HepG2 (cell line): Measurements from ENCODE around the gene USP32. TPM values are rescaled to one million over a fixed set of nuclear protein-coding genes. Genes with fewer than 3 reads are reported as not detected.

Source experiments
- ATAC-seq: fragments of 200-7000 bp; cut with Tn5 transposase; 3 replicates; pipeline ENCODE4 v1.9.1; 2020; ENCODE audit warnings: mild to moderate bottlenecking, moderate library complexity
- BruUV-seq: library from RNA; stranded (reverse); fragments of 400-500 nt; replicated peaks from 2 replicates; lab custom pipeline; 2021; lab: Mats Ljungman, UMichigan
- CTCF ChIA-PET: fragments of 300-600 bp; formaldehyde crosslinking; extraction: SDS; loops from one replicate; lab custom pipeline; 2021; ENCODE audit warnings: low total read pairs, inconsistent platforms, low intra/inter-chr PET ratio; lab: Yijun Ruan, JAX
- POLR2A ChIA-PET: fragments of 350-600 bp; sonication (Branson Sonifier 250); formaldehyde crosslinking; loops from one replicate; lab custom pipeline; 2020; ENCODE audit warnings: antibody characterized with exemption, inconsistent platforms; lab: Yijun Ruan, JAX
- DNase-seq: peaks from one replicate; pipeline ENCODE4 v3.0.0-alpha.2; 2015; ENCODE audit warnings: low spot score
- FAIRE-seq: peaks from 3 replicates; lab custom pipeline; 2011; peaks lifted over from hg19 to GRCh38; lab: Jason Lieb, UNC
- H2AFZ ChIP-seq: one replicate; pipeline ENCODE4 v1.6.1; 2011; ENCODE audit warnings: low read length, inconsistent platforms
- H3K27ac ChIP-seq: fragments of 300-600 bp; 3 replicates; pipeline ENCODE4 v1.8.0; 2011; ENCODE audit warnings: mixed run types, mild to moderate bottlenecking, mixed read lengths, low read length, inconsistent platforms; ENCODE audit not compliant: insufficient read depth; ENCODE audit errors: extremely low read length
- H3K27me3 ChIP-seq, 2 experiments: fragments of 200-600 bp in 1 of 2; 2 replicates in 1 of 2; 3 replicates in 1 of 2; pipeline versions ENCODE4 v1.6.0 to v1.8.0; 2011; ENCODE audit warnings: low read length in 2 of 2, mild to moderate bottlenecking in 2 of 2, moderate library complexity in 2 of 2, inconsistent platforms in 1 of 2; ENCODE audit not compliant: insufficient read depth in 2 of 2, control insufficient read depth in 1 of 2
- H3K36me3 ChIP-seq, 2 experiments: fragments of 200-600 bp in 1 of 2; replicated peaks in 1 of 2; 2 replicates in 1 of 2; 3 replicates in 1 of 2; pipeline versions ENCODE4 v1.5.1 to v1.8.0; 2011; ENCODE audit warnings: low read length in 2 of 2, inconsistent platforms in 1 of 2; ENCODE audit not compliant: insufficient read depth in 2 of 2, control insufficient read depth in 1 of 2
- H3K4me1 ChIP-seq: 2 replicates; pipeline ENCODE4 v1.5.1; 2012; ENCODE audit warnings: low read length, inconsistent platforms; ENCODE audit not compliant: insufficient read depth
- H3K4me2 ChIP-seq: 2 replicates; pipeline ENCODE4 v1.6.0; 2011; ENCODE audit warnings: low read depth, low read length, inconsistent platforms
- H3K4me3 ChIP-seq, 3 experiments: fragments of 200-600 bp in 1 of 3; sonication (generic), shearing (Covaris generic) in 1 of 3; replicated peaks in 1 of 3; 2 replicates each; pipeline ENCODE4 v1.5.1; 2011 to 2016; ENCODE audit warnings: low read length in 3 of 3, inconsistent platforms in 2 of 3, low read depth in 2 of 3, mild to moderate bottlenecking in 2 of 3, control low read depth in 1 of 3, mixed read lengths in 1 of 3; ENCODE audit not compliant: insufficient read depth in 1 of 3
- H3K79me2 ChIP-seq: one replicate; pipeline ENCODE4 v1.6.1; 2011; ENCODE audit warnings: low read length, inconsistent platforms; ENCODE audit not compliant: insufficient read depth
- H3K9ac ChIP-seq: 2 replicates; pipeline ENCODE4 v1.6.0; 2011; ENCODE audit warnings: mild to moderate bottlenecking, low read depth, low read length, inconsistent platforms; ENCODE audit not compliant: insufficient read depth
- H3K9me3 ChIP-seq: 2 replicates; pipeline ENCODE4 v1.5.1; 2012; ENCODE audit warnings: mild to moderate bottlenecking, low read length
- H4K20me1 ChIP-seq: 2 replicates; pipeline ENCODE4 v1.6.0; 2011; ENCODE audit warnings: inconsistent platforms, mild to moderate bottlenecking, low read length, moderate library complexity; ENCODE audit not compliant: insufficient read depth
- ADNP ChIP-seq: sonication (generic); formaldehyde crosslinking; IDR thresholded peaks from 2 replicates; pipeline ENCODE4 v1.4.0; 2020; ENCODE audit warnings: missing genetic modification reagents
- ARNT ChIP-seq: fragments of 450-650 bp; IDR thresholded peaks from 2 replicates; pipeline ENCODE4 v1.6.1; 2017
- GABPA ChIP-seq, 2 experiments: IDR thresholded peaks; 2 replicates each; pipeline ENCODE4 v1.6.1; 2011 to 2016; ENCODE audit warnings: low read depth in 2 of 2, low read length in 1 of 2, missing biosample characterization in 1 of 2, missing genetic modification characterization in 1 of 2
- HDAC6 ChIP-seq: fragments of 200-600 bp; sonication (generic); IDR thresholded peaks from 2 replicates; pipeline ENCODE4 v1.7.0; 2017; ENCODE audit warnings: mild to moderate bottlenecking, antibody characterized with exemption, low read length, low read depth
- IKZF4 ChIP-seq: sonication (generic); formaldehyde crosslinking; IDR thresholded peaks from 2 replicates; pipeline ENCODE4 v1.5.1; 2020; ENCODE audit warnings: borderline replicate concordance, mild to moderate bottlenecking, low read depth, missing genetic modification reagents; ENCODE audit errors: not compliant biosample characterization
- NCOA5 ChIP-seq: sonication (generic); formaldehyde crosslinking; IDR thresholded peaks from 2 replicates; pipeline ENCODE4 v1.4.0; 2020; ENCODE audit warnings: missing genetic modification reagents
- PHF21A ChIP-seq: sonication (generic); formaldehyde crosslinking; IDR thresholded peaks from 2 replicates; pipeline ENCODE4 v1.5.0; 2020; ENCODE audit warnings: mild to moderate bottlenecking, missing genetic modification reagents
- POLR2G ChIP-seq: fragments of 200-400 bp; formaldehyde crosslinking; IDR thresholded peaks from 2 replicates; pipeline ENCODE4 v1.6.1; 2018; ENCODE audit warnings: mild to moderate bottlenecking, low read depth, low read length, moderate library complexity
- ZIK1 ChIP-seq: sonication (generic); formaldehyde crosslinking; IDR thresholded peaks from 2 replicates; pipeline ENCODE4 v1.5.0; 2020; ENCODE audit warnings: mild to moderate bottlenecking, low read depth, missing genetic modification reagents, borderline replicate concordance
- ZKSCAN8 ChIP-seq: IDR thresholded peaks from 2 replicates; pipeline ENCODE4 v1.6.1; 2016; ENCODE audit warnings: borderline replicate concordance, missing genetic modification reagents, missing compliant biosample characterization
- ZNF12 ChIP-seq: sonication (generic); formaldehyde crosslinking; IDR thresholded peaks from 2 replicates; pipeline ENCODE4 v1.5.0; 2020; ENCODE audit warnings: missing genetic modification reagents
- ZNF569 ChIP-seq: sonication (generic); formaldehyde crosslinking; IDR thresholded peaks from 2 replicates; pipeline ENCODE4 v1.5.0; 2020; ENCODE audit warnings: mild to moderate bottlenecking, missing genetic modification reagents, moderate library complexity, borderline replicate concordance
- ZNF75D ChIP-seq: sonication (generic); formaldehyde crosslinking; IDR thresholded peaks from 2 replicates; pipeline ENCODE4 v1.8.1; 2023; ENCODE audit warnings: missing genetic modification reagents, mild to moderate bottlenecking, borderline replicate concordance
- ZNF780A ChIP-seq: sonication (generic); formaldehyde crosslinking; IDR thresholded peaks from 2 replicates; pipeline ENCODE4 v1.8.0; 2022; ENCODE audit warnings: mild to moderate bottlenecking, missing genetic modification reagents, moderate library complexity
- ZNF781 ChIP-seq: sonication (generic); formaldehyde crosslinking; IDR thresholded peaks from 2 replicates; pipeline ENCODE4 v1.5.1; 2020; ENCODE audit warnings: borderline replicate concordance, mild to moderate bottlenecking, missing genetic modification reagents; ENCODE audit errors: not compliant biosample characterization
- WGBS: methylation state at CpG from one replicate; pipeline ENCODE4 v1.1.6; 2017; ENCODE audit warnings: low lambda C conversion rate; 5-methylcytosine and 5-hydroxymethylcytosine counted together
- in situ Hi-C: cut with HindIII; loops from 2 replicates; pipeline ENCODE4 v1.10.0; 2017; ENCODE audit warnings: low pct_unique_long_range_greater_than_20kb; ENCODE audit not compliant: extremely low pct_ligation_motif_present
- intact Hi-C: fragments of 100-400 bp; cut with micrococcal nuclease; formaldehyde crosslinking; loops from one replicate; pipeline ENCODE4 v1.10.0; 2022; ENCODE audit not compliant: unreplicated experiment
- polyA plus RNA-seq, 8 experiments: library from polyadenylated mRNA; depleted of rRNA in 3 of 8; stranded (reverse) in 7 of 8; unstranded in 1 of 8; fragments of >200 nt; fragmentation: Illumina TruSeq in 4 of 8; extraction: Trizol in 4 of 8; gene quantifications; 2 replicates each; pipeline versions ENCODE4 v1.2.1 to v1.2.3, GENCODE V29; 2011 to 2016; ENCODE audit warnings: low read depth in 4 of 8, missing spikeins in 1 of 8, mixed read lengths in 1 of 8; ENCODE audit not compliant: insufficient read depth in 1 of 8
- total RNA-seq, 5 experiments: library from RNA; depleted of rRNA; stranded (reverse); fragments of >200 nt; fragmentation: Illumina TruSeq; extraction: Trizol; gene quantifications; 2 replicates each; pipeline ENCODE4 v1.2.3, GENCODE V29; 2016; ENCODE audit warnings: low read depth in 1 of 5
- TF ChIP-seq, protein P1 (sequence below): sonication (generic); formaldehyde crosslinking; IDR thresholded peaks from 2 replicates; pipeline ENCODE4 v1.4.0; 2020; ENCODE audit warnings: mild to moderate bottlenecking, missing genetic modification reagents
- TF ChIP-seq, protein P2 (sequence below): sonication (generic); formaldehyde crosslinking; IDR thresholded peaks from 2 replicates; pipeline ENCODE4 v1.8.1; 2022; ENCODE audit warnings: low read depth, mild to moderate bottlenecking, missing genetic modification reagents

USP32 gene
- total and polyA plus RNA-seq, 2 of the 13 experiments (the other 11 are each of a cell fraction or from before 2014, with no cell fraction given): 24.9 to 39.9 TPM

DNA sequence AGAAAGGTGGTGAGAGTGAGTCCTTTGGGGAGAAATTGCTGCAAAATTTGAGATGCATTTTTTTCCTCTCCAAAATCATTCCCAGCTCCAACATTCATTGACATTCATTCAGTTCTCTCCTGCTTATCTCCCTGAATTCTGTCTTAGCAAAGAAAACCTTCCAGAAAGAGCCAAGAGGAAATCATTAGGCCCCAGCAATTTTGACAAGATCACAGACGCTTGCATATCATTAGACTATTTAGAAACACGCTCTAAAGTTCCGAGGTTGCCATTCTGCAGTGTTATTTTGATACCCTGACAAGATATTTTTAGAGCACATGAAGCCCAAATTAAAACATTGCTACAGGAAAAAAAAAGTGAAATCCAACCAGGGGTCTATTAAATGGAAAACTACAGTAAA, 20.8 kb upstream of the USP32 start:
- Histone ChIP-seq H3K36me3 (no peaks in the 10 kb centered on the region), H3K4me1 (peaks cover 13% of the 10 kb centered on the region; the same call in 1 of the 2 replicates), H3K9me3 (no peaks in the 10 kb centered on the region), H4K20me1 (no peaks in the 10 kb centered on the region), H3K4me3 (no peak overlapping the region), H3K27ac (no peak overlapping the region), H3K9ac (no peak overlapping the region), H3K79me2 (no peaks in the 10 kb centered on the region), H2AFZ (no peak overlapping the region), H3K27me3 (peaks cover 0 to 3% of the 10 kb centered on the region in 2 experiments; a peak in 2 of 5 replicates), H3K4me2 (no peak overlapping the region)
- intact Hi-C loops (no loop called here), in situ Hi-C loops (no loop called here)
- POLR2A ChIA-PET: interaction anchor here (1.4 kb wide), 1 partner anchor 21 kb away, joined by 4 read pairs; the partner anchor contains the start of gene USP32
- no TSS peak for BruUV-seq
- DNase-seq: no peak
- no peak for FAIRE-seq
- WGBS: 2% methylated on average over 3 of the region's 3 CpGs
- no peak for ATAC-seq
- CTCF ChIA-PET: no interaction called here
- TF ChIP-seq ZNF780A (CRISPR knock-in tag) (no peak), ZNF12 (CRISPR knock-in tag) (no peak), HDAC6 (no peak), GABPA (IDR thresholded peaks at IDR 0.05; ENCODE audit: low read depth, low read length) (no peak), GABPA (CRISPR knock-in tag; IDR thresholded peaks at IDR 0.05; ENCODE audit: low read depth) (no peak), PHF21A (CRISPR knock-in tag) (no peak), ZNF781 (CRISPR knock-in tag) (no peak), ZNF75D (CRISPR knock-in tag) (no peak), NCOA5 (CRISPR knock-in tag) (no peak), ZNF569 (CRISPR knock-in tag) (no peak), ZKSCAN8 (no peak), ADNP (CRISPR knock-in tag) (no peak), IKZF4 (CRISPR knock-in tag) (no peak), ARNT (no peak), POLR2G (no peak), ZIK1 (no peak)
- TF ChIP-seq, protein P1, sequence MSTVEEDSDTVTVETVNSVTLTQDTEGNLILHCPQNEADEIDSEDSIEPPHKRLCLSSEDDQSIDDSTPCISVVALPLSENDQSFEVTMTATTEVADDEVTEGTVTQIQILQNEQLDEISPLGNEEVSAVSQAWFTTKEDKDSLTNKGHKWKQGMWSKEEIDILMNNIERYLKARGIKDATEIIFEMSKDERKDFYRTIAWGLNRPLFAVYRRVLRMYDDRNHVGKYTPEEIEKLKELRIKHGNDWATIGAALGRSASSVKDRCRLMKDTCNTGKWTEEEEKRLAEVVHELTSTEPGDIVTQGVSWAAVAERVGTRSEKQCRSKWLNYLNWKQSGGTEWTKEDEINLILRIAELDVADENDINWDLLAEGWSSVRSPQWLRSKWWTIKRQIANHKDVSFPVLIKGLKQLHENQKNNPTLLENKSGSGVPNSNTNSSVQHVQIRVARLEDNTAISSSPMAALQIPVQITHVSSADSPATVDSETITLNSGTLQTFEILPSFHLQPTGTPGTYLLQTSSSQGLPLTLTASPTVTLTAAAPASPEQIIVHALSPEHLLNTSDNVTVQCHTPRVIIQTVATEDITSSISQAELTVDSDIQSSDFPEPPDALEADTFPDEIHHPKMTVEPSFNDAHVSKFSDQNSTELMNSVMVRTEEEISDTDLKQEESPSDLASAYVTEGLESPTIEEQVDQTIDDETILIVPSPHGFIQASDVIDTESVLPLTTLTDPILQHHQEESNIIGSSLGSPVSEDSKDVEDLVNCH (CRISPR knock-in tag): no peak
- TF ChIP-seq, protein P2, sequence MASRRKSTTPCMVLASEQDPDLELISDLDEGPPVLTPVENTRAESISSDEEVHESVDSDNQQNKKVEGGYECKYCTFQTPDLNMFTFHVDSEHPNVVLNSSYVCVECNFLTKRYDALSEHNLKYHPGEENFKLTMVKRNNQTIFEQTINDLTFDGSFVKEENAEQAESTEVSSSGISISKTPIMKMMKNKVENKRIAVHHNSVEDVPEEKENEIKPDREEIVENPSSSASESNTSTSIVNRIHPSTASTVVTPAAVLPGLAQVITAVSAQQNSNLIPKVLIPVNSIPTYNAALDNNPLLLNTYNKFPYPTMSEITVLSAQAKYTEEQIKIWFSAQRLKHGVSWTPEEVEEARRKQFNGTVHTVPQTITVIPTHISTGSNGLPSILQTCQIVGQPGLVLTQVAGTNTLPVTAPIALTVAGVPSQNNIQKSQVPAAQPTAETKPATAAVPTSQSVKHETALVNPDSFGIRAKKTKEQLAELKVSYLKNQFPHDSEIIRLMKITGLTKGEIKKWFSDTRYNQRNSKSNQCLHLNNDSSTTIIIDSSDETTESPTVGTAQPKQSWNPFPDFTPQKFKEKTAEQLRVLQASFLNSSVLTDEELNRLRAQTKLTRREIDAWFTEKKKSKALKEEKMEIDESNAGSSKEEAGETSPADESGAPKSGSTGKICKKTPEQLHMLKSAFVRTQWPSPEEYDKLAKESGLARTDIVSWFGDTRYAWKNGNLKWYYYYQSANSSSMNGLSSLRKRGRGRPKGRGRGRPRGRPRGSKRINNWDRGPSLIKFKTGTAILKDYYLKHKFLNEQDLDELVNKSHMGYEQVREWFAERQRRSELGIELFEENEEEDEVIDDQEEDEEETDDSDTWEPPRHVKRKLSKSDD: no peak
